ENCODE results near the gene ALOXE3. TPM values are rescaled to one million over a fixed set of nuclear protein-coding genes. Genes with fewer than 3 reads are reported as not detected.

The ALOXE3 gene
- polyA plus RNA-seq, 1 experiment = 0.04 TPM

DNA sequence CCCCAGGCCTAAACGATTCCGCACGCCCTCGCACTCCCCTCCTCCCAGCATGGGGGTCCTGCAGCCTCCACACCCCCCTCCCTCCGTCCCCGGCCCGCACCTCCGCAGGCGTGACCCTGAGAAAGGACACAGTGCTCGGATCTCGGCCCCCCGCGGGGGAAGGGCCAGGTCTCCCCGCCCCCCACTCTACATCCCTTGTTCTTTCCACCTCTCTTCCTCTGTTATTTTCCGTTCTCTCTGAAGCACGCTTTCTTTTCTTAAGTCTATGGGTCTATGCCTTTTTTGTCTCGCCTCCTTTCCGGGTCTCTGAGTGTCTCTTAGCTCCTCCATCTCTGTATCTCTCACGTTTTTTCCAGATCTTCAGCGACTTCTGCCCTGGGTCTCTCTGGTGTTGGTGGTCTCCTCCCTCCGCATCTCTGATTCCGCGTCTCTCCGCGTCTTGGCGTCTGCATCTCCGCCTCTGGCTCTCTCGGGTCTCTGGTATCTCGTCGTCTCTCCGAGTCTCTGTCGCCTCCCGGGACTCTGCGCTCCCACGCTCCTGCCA, 7.7 kb upstream of the ALOXE3 start:
- no peak overlapping the region for H3K27ac ChIP-seq (ENCODE audit: low read depth, low read length)
- H3K4me3 ChIP-seq (ENCODE audit: low read depth, low read length) = peak overlapping the region; percentile 73
- peaks cover 6% of the 10 kb centered on the region for H3K27me3 ChIP-seq (ENCODE audit: control insufficient read depth, insufficient read depth, low read length)
- no peaks in the 10 kb centered on the region; the same call in 1 of the 2 replicates for H3K9me3 ChIP-seq (ENCODE audit: control insufficient read depth, insufficient read depth, low read length)
- POLR2A ChIA-PET = interaction anchor here (0.7 kb wide), 1 partner anchor 31 kb away, joined by 3 read pairs; no protein-coding TSS in a partner anchor
- no peak for DNase-seq (ENCODE audit: low read depth, low spot score)
- TF ChIP-seq, protein P1, sequence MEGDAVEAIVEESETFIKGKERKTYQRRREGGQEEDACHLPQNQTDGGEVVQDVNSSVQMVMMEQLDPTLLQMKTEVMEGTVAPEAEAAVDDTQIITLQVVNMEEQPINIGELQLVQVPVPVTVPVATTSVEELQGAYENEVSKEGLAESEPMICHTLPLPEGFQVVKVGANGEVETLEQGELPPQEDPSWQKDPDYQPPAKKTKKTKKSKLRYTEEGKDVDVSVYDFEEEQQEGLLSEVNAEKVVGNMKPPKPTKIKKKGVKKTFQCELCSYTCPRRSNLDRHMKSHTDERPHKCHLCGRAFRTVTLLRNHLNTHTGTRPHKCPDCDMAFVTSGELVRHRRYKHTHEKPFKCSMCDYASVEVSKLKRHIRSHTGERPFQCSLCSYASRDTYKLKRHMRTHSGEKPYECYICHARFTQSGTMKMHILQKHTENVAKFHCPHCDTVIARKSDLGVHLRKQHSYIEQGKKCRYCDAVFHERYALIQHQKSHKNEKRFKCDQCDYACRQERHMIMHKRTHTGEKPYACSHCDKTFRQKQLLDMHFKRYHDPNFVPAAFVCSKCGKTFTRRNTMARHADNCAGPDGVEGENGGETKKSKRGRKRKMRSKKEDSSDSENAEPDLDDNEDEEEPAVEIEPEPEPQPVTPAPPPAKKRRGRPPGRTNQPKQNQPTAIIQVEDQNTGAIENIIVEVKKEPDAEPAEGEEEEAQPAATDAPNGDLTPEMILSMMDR (IDR thresholded peaks at IDR 0.05; ENCODE audit: low read depth, low read length) = no peak
- CTCF ChIA-PET = no interaction called here

DNA sequence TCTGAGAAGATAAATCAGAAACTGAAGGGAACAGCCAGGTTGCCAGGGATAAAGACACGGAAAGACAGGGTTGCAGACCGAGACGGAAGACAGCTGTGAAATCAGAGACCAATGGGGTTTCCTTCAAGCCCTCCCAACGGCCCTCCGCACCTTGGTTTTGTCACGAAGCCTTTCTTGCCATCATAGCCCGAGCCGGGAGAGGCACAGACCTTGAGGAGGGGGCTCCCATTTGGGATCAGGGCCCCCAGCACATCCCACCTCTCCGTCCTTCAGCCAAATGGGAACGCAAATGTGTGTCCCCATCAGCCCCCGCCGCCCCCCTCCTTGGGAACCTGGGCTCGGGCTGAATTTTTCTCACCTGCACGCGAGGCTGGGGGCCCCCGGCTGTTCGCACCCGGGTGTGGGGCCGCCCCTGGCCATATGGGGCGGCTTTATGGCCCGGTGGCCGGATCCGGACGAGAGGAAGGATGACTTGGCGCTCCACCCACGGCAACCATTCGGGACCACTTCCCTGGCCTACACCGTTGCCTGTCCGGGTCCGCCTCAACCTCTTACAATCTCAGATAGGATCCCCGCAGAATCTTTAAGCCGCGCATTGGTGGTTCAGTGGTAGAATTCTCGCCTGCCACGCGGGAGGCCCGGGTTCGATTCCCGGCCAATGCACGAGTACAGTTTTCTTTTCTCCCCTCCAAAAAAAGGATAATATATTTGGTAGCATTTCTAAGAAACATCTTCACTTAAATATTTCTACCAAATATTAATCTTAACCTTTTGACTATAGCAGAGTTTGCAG, 7.0 kb upstream of the ALOXE3 start:
- DNase-seq (ENCODE audit: low read depth, low spot score) = no peak
- H3K9me3 ChIP-seq (ENCODE audit: control insufficient read depth, insufficient read depth, low read length) = no peaks in the 10 kb centered on the region; the same call in 1 of the 2 replicates
- TF ChIP-seq, protein P1 (IDR thresholded peaks at IDR 0.05; ENCODE audit: low read depth, low read length) = no peak
- no peak overlapping the region for H3K27ac ChIP-seq (ENCODE audit: low read depth, low read length)
- ChIA-PET POLR2A (no interaction called here), CTCF (interaction anchor here (1.7 kb wide), 1 partner anchor 33 kb away, joined by 9 read pairs; no protein-coding TSS in a partner anchor)
- peak overlapping the region; percentile 73 for H3K4me3 ChIP-seq (ENCODE audit: low read depth, low read length)
- peaks cover 6% of the 10 kb centered on the region for H3K27me3 ChIP-seq (ENCODE audit: control insufficient read depth, insufficient read depth, low read length)

DNA sequence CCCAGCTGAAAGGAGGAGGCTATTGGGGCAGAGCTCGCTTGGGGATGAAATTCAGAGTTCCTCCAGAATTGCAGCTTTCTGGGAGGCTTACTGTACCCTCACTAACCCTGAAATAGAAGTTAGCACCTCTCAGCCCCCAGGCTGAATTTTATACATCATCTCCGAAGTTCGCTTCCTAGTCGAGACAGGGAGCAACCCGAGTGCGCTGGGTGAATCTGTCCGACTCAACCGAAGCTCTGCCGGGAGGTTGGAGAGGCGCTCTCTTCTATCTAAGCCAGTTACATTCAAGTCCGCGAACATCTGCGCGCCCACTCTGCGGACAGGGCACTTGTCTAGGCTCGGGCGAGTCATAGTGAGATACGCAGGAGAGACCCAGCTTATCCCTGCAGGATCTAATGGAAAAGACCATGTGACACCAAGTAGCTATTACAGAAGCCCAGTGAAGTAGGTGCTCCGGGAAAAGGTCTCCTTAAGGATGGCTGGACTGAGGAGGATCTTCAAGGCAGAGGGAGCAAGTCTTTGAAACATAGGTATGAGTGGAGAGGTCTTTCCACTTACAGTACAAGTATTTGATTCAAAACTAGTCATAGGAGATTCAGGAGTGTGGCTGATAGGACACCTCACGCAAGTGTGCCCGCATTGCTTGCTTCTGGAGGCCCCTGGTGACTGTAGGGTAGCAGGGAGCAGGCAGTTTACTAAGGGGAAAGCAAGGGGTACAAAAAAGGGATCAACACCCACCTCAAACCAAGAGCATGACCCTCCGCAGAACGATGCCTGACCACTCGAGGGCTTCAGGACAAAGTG, 6.2 kb upstream of the ALOXE3 start:
- POLR2A ChIA-PET = no interaction called here
- no peak for DNase-seq (ENCODE audit: low read depth, low spot score)
- H3K27me3 ChIP-seq (ENCODE audit: control insufficient read depth, insufficient read depth, low read length) = peaks cover 6% of the 10 kb centered on the region
- no peak overlapping the region for H3K27ac ChIP-seq (ENCODE audit: low read depth, low read length)
- peak overlapping the region; percentile 69 for H3K4me3 ChIP-seq (ENCODE audit: low read depth, low read length)
- TF ChIP-seq, protein P1 (IDR thresholded peaks at IDR 0.05; ENCODE audit: low read depth, low read length) = no peak
- CTCF ChIA-PET = interaction anchor here (0.6 to 1.7 kb wide), 3 partner anchors 33 to 98 kb away, joined by 3 to 9 read pairs (median 3); no protein-coding TSS in a partner anchor
- no peaks in the 10 kb centered on the region; the same call in 1 of the 2 replicates for H3K9me3 ChIP-seq (ENCODE audit: control insufficient read depth, insufficient read depth, low read length)

DNA sequence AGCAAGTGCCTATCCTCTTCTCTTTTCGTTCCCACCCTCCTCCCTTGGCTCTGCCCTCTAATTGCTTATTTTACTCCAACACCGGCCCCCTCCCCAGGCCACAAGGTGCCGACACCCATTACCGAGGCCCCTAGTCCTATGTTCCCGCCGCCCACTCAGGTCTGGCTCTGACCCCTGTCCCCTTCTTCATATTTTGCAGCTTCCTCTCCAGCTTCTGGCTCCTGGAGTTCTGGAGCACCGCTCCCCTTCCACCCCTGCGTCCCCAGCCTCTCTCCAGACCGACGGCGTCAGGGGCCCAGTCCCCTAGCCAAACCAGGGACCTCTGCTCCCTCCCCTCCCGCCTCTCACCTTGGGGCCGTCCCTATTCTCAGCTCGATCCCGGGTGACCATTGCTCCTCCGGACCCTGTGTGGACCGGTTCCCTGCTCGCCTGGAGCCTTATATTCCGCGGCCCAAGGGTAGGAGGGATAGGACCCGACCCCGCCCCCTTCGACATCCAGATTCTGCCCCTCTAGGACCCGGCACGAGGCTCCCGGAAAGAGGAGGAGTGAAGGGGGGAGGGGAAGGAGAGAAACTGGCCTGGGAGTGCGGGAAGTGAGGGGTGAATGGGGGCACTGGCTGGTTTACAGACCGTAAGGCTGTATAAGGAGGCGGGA, 5.5 kb upstream of the ALOXE3 start, which contains the start of gene HES7:
Gene HES7 (minus strand): TSS at position 412 of the 655 bp plus-strand sequence. CDS start 22 bp downstream, at position 390.
- Histone ChIP-seq H3K27ac (ENCODE audit: low read depth, low read length) (no peak within 1 kb of the TSS), H3K27me3 (ENCODE audit: control insufficient read depth, insufficient read depth, low read length) (peaks cover 6% of the 10 kb centered on the region), H3K9me3 (ENCODE audit: control insufficient read depth, insufficient read depth, low read length) (no peaks in the 10 kb centered on the region; the same call in 1 of the 2 replicates), H3K4me3 (ENCODE audit: low read depth, low read length) (peak within 1 kb of the TSS; percentile 69)
- no peak for DNase-seq (ENCODE audit: low read depth, low spot score)
- CTCF ChIA-PET = interaction anchor here (0.6 to 1.7 kb wide), 3 partner anchors 34 to 99 kb away, joined by 3 to 9 read pairs (median 3); no protein-coding TSS in a partner anchor
- TF ChIP-seq, protein P1 (IDR thresholded peaks at IDR 0.05; ENCODE audit: low read depth, low read length) = no peak
- POLR2A ChIA-PET = no interaction called here

Data from AG04450 (cell line).